ENCODE measurements around the gene PTBP1. TPM values are rescaled to one million over a fixed set of nuclear protein-coding genes. Genes with fewer than 3 reads are reported as not detected.

The PTBP1 gene
- total RNA-seq, 1 donor from 2014 or later = 237 TPM

- no peak overlapping the region for H3K4me3 Mint-ChIP-seq
- no peak overlapping the region for H3K27ac Mint-ChIP-seq
- H3F3A ChIP-seq (ENCODE audit: low read depth) = peaks cover 27% of the 10 kb centered on the region
- H3K4me1 Mint-ChIP-seq = peaks cover 20% of the 10 kb centered on the region
- peaks cover 17% of the 10 kb centered on the region for H3K79me2 ChIP-seq (ENCODE audit: low read depth)
- H3K27me3 Mint-ChIP-seq (ENCODE audit: insufficient read depth, low read depth) = peaks cover 10% of the 10 kb centered on the region
- H3K9me3 ChIP-seq (ENCODE audit: low read depth) = no peaks in the 10 kb centered on the region
- TF ChIP-seq EZH2phosphoT487 (IDR thresholded peaks at IDR 0.05) = no peak
- no peaks in the 10 kb centered on the region for H3K27me3 ChIP-seq
- peak overlapping the region; percentile 80 for H3K27ac ChIP-seq
- peak overlapping the region; percentile 62 for H3K4me2 ChIP-seq
- no peak overlapping the region for H3K9ac ChIP-seq
- H3K4me3 ChIP-seq = peak overlapping the region; percentile 24
- peak overlapping the region; percentile 90 for H2AFZ ChIP-seq (replicated peaks)
- H3K36me3 Mint-ChIP-seq = no peaks in the 10 kb centered on the region
- peaks cover 18% of the 10 kb centered on the region for H3K4me1 ChIP-seq
- no peaks in the 10 kb centered on the region for H3K36me3 ChIP-seq
- peak; percentile 83 for DNase-seq (ENCODE audit: low spot score)
- H4K20me1 ChIP-seq (ENCODE audit: low read depth) = no peaks in the 10 kb centered on the region
- no peaks in the 10 kb centered on the region for H3K9me3 Mint-ChIP-seq
These were observed 14.9 kb upstream of the PTBP1 start for GRCh38 chr19:782185-782877.

GRCh38 chr19:782878-783668 is 14.2 kb upstream of the PTBP1 start:
- Histone ChIP-seq H3K27ac (no peak overlapping the region), H3K9ac (no peak overlapping the region), H3K79me2 (ENCODE audit: low read depth) (peaks cover 17% of the 10 kb centered on the region), H3K36me3 (no peaks in the 10 kb centered on the region), H4K20me1 (ENCODE audit: low read depth) (no peaks in the 10 kb centered on the region), H3K4me2 (peak overlapping the region; percentile 62), H2AFZ (replicated peaks) (peak overlapping the region; percentile 90), H3K27me3 (no peaks in the 10 kb centered on the region), H3K9me3 (ENCODE audit: low read depth) (no peaks in the 10 kb centered on the region), H3K4me1 (peaks cover 18% of the 10 kb centered on the region), H3K4me3 (no peak overlapping the region), H3F3A (ENCODE audit: low read depth) (peaks cover 33% of the 10 kb centered on the region)
- peaks cover 7% of the 10 kb centered on the region for H3K27me3 Mint-ChIP-seq (ENCODE audit: insufficient read depth, low read depth)
- H3K4me1 Mint-ChIP-seq = peaks cover 22% of the 10 kb centered on the region
- H3K9me3 Mint-ChIP-seq = no peaks in the 10 kb centered on the region
- TF ChIP-seq EZH2phosphoT487 (IDR thresholded peaks at IDR 0.05) (no peak), CTCF (IDR thresholded peaks at IDR 0.05) (no peak), EZH2 (IDR thresholded peaks at IDR 0.05) (no peak)
- peak overlapping the region; percentile 43 for H3K4me3 Mint-ChIP-seq
- no peaks in the 10 kb centered on the region for H3K36me3 Mint-ChIP-seq
- peak overlapping the region; percentile 42 for H3K27ac Mint-ChIP-seq
- no peak for DNase-seq (ENCODE audit: low spot score)

- Histone ChIP-seq H3K4me2 (no peak overlapping the region), H3K9me3 (ENCODE audit: low read depth) (no peaks in the 10 kb centered on the region)
These were observed 12.7 kb upstream of the PTBP1 start for GRCh38 chr19:784541-784940.

More at GRCh38 chr19:784541-784940, 12.7 kb upstream of the PTBP1 start:
- TF ChIP-seq EZH2phosphoT487 (IDR thresholded peaks at IDR 0.05) (no peak), CTCF (IDR thresholded peaks at IDR 0.05) (no peak), EZH2 (IDR thresholded peaks at IDR 0.05) (no peak)
- H3K79me2 ChIP-seq (ENCODE audit: low read depth) = peaks cover 17% of the 10 kb centered on the region
- H3K9me3 Mint-ChIP-seq = no peaks in the 10 kb centered on the region
- peaks cover 30% of the 10 kb centered on the region for H3K4me1 Mint-ChIP-seq
- no peak overlapping the region for H3K4me3 ChIP-seq
- peaks cover 30% of the 10 kb centered on the region for H3K4me1 ChIP-seq
- DNase-seq (ENCODE audit: low spot score) = no peak
- H2AFZ ChIP-seq (replicated peaks) = no peak overlapping the region
- H3K36me3 Mint-ChIP-seq = no peaks in the 10 kb centered on the region
- H4K20me1 ChIP-seq (ENCODE audit: low read depth) = no peaks in the 10 kb centered on the region
- no peak overlapping the region for H3K27ac Mint-ChIP-seq
- H3K27me3 ChIP-seq = no peaks in the 10 kb centered on the region
- peaks cover 46% of the 10 kb centered on the region for H3F3A ChIP-seq (ENCODE audit: low read depth)
- no peak overlapping the region for H3K27ac ChIP-seq
- no peaks in the 10 kb centered on the region for H3K36me3 ChIP-seq
- H3K27me3 Mint-ChIP-seq (ENCODE audit: insufficient read depth, low read depth) = peaks cover 7% of the 10 kb centered on the region
- H3K4me3 Mint-ChIP-seq = peak overlapping the region; percentile 50
- no peak overlapping the region for H3K9ac ChIP-seq

Measured in neural progenitor cell (in vitro differentiated cells).